GM18951 (cell line): ENCODE measurements around the gene IPO4.

Experiments
- POLR2A ChIP-seq: IDR thresholded peaks from 4 replicates; pipeline ENCODE4 v1.6.1; 2011; ENCODE audit warnings: mild to moderate bottlenecking; ENCODE audit not compliant: insufficient read length, insufficient read depth; ENCODE audit errors: extremely low read depth
- in situ Hi-C: fragments of 300-500 bp; cut with MboI; formaldehyde crosslinking; loops from one replicate; pipeline ENCODE4 v1.12.0; 2022; ENCODE audit warnings: low sequenced_read_pairs, mixed read lengths, inconsistent platforms; ENCODE audit not compliant: unreplicated experiment

IPO4 gene

DNA sequence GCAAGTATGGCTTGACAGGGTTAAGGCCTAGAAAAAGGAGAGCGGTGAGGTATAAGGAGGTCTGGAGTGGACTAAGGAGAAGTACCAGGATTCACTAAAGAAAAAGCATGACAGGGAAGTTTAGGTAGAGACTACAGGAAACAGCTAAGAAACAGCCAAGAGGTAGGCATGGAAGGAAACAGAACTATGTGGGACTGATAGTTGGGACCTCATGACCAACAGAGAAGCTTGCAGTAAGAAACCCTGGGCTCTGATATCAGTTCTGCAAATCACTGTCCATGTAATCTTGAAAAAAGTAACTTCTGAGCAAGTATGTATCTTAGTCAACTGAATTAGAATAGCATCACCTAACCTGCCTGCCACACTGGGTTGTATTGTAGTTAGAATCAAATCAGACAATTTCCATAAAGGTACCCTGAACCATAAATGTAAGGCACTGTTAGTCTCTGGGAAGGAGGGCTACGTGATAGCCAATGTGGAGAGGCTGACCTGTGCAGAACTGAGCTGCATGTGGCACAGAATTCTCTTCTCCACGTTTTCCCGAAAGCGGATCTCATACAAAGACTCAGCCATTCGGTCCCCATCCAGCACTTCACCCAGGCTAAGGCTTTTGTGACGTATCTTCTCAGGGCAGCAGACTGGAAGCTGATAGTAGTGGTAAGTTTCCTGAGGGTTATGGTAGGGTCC lies 5.7 kb upstream of the IPO4 start:
- no peak for TF ChIP-seq POLR2A

DNA sequence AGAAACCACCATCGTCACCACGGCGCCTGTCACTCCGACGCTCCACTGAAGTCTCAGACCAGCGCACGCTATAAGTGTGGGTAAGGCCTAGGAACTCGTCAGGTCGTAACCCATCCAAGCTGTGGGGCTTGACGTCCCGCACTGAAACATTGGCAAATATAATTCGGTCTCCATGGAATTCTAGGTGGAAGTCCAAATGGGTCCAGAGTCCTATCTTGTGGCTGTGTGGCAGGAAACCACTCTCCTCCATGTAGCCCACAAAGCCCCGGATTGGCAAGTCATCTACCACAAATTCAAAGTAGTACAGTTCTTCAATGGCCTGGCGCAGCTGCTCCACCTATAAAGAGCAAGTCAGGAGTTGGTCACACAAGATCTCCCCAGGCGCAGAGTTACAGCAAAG lies 4.3 kb upstream of the IPO4 start:
- no peak for TF ChIP-seq POLR2A
- in situ Hi-C loops: no loop called here

More for the DNA sequence above, 5.7 kb upstream of the IPO4 start:
- in situ Hi-C loops: no loop called here

DNA sequence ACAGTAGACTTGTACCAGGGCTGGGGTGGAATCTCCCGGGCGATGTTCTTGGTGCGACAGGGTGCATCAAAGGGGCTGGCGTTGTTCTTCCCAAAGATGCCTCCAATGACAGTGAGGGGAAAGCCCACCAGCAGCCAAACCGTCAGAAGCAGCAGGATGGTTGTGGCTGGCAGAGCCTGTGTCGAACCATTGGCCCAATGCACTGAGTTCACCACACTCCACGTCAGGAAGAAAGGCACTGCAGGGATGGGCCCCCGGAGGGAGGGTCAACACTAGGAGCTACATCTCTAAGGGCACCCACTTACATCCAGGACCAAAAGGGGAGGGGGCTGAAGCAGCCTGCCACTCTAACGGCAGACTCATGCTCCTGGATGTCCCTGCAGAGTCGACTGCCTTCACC lies 1.8 kb upstream of the IPO4 start:
- no peak for TF ChIP-seq POLR2A
- in situ Hi-C loops: no loop called here

DNA sequence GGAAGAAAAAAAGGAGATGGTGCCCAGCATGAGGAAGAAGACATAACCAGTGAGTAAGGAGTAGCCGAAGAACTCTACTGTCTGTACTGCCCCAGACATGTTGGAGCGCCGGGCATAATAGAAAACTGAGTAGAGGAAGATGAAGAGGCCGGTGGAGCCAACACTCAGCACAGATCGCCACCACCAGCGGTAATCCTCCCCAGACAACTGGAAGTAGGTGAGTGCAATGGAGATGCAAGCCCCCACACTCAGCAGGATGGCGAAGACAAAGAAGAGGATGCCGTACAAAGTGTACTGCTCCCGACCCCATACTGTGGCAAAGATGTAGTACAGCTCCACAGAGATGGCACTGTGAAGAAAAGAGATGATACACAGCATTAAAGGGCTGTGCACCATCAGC lies 844 bp upstream of the IPO4 start:
- in situ Hi-C loops: no loop called here
- TF ChIP-seq POLR2A: no peak

DNA sequence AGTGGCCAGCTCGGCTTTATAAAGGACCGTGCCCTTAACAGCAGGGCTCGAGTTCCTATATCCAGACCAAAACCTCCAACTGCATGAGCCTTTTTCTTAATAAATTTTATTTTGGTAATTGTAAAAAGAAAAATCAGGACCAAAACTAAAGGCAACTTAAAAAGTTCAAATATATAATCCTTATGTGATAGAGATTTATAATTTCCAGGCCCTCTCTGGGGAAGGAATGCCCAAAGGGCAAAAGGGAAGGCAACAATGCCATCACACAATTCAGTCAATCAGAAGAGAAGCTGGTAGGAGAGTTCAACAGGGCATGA lies 401 bp upstream of the IPO4 start:
- in situ Hi-C loops: no loop called here

DNA sequence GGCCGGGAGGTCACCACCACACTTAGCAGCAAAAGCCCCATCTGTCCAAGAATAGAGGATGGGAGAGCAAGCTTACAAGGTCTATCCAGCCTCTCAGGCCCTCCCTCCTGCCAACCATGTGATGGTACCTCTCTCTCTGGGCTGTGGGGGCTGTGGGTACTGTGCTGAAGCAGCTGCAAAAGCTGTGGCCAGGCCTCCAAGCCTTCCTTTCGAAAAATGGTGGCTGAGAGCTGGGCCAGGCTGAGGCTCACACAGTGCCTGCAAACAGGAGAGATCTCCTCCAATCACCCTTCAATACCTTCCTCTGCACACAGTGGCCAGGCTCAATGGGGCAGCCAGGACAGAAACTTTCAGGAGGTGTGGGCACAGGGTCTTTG lies 1.1 kb downstream of the IPO4 start:
- in situ Hi-C loops: no loop called here
- TF ChIP-seq POLR2A: no peak

More for the DNA sequence above, 401 bp upstream of the IPO4 start:
- TF ChIP-seq POLR2A: no peak

DNA sequence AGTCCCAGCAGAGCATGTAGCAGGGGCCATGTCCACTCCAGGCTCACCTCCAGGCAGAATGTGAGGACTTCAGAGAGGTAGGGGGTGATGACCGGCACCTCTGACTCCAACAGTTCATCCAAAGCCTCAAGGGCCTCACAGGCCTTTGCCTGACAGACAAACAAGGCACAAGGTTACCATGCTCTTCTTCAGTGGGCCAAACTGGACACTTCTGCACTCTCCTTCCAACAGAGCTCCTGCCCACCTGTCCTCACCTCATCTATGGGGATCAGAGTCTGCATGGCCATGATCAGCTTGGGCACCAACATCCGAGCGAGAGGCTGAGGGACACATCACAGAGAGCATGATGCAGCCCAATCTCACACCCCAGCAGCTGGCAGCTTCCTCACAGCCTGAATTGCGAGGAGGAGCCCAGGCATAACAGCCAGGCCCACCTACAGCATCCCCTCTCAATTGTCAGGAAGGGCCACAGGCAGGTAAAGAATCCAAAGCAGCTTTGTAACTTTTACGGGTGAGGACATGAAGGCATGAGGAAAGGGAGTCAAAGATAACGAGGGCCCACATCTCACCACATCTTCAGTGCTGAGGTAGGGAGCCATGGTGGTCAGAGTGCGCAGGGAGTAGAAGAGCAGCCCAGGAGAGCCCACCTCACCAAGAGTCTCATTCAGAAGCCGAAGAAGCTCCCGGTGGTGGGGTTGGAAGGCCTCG lies 1.6 kb downstream of the IPO4 start:
- in situ Hi-C loops: no loop called here
- TF ChIP-seq POLR2A: no peak

DNA sequence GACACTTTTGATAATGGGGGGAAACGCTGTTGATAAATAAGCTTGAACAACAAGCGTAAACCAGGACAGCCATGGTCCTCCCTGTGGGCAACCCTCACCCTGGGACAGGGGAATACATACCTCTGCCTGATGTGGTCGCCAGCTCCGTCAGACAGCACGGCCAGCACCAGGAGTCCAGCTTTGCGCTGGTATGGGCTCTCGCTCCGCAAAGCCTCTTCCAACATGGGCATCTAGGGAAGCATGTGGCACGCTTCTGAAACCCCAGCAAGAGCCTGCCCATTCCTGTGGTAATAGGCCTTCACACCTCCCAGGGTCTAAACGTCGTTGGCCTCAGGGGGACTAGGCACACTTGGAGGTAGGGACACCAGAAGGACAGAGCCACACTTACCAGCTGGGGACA lies 2.9 kb downstream of the IPO4 start:
- TF ChIP-seq POLR2A: no peak
- in situ Hi-C loops: no loop called here

DNA sequence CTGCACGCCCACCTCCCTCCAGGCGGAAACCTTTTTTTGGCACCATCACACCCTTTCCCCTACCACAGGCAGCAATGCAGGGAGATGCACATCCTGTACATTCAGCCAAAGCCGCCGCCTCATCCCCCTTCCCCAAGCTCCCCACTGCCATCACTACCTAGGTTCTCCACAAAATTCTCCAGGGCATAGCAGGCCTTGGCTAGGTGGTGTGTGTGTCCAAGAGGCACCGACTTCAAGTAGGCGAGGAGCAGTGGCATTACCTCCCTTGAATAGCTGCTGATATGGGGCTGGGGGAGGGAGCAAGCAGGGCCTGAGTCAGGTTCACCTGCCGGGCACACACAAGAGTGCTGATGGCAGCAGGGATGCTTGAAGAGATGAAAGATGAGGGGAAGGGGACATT lies 3.6 kb downstream of the IPO4 start:
- in situ Hi-C loops: no loop called here
- TF ChIP-seq POLR2A: no peak

DNA sequence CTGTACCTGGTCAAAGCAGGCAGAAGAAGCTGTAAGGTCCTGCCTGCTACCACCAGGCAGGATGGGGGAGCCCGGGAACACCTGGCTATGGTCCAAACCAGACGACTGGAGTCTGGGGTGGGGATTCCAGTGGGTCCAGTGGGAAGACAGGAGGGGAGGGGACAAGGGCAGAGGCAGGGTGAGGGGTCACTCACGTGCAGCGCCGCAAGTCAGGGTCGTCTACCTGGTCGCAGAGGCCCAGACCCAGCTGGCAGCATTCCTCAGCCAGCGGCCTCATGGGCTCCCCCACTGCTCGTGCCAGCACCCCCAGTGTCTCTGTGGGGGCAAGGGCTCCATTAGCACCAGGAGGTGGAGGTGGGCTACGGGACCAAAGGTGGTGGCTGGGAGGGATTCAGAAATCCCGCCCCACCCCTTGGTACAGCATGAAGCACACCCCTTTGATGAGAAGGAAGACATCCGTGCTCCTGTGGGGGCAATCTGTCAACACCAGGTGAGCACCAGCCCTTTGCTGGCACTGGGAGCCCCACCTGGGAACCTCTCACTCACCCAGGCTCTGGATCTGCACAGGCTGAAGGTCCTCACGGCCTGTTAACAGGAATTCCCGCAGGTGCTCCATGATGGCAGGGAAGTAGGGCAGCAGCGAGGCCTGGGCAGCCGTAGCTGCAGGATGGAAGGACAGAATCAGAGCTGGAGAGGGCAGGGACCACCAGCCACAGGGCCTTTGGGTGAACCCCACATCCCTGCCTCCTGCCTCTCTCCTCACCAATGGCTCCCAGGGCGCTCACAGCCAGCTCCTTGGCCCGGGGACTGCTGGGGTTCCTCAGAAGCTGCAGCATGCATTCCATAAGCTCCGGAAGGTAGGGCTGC lies 4.3 kb downstream of the IPO4 start:
- in situ Hi-C loops: no loop called here
- no peak for TF ChIP-seq POLR2A

DNA sequence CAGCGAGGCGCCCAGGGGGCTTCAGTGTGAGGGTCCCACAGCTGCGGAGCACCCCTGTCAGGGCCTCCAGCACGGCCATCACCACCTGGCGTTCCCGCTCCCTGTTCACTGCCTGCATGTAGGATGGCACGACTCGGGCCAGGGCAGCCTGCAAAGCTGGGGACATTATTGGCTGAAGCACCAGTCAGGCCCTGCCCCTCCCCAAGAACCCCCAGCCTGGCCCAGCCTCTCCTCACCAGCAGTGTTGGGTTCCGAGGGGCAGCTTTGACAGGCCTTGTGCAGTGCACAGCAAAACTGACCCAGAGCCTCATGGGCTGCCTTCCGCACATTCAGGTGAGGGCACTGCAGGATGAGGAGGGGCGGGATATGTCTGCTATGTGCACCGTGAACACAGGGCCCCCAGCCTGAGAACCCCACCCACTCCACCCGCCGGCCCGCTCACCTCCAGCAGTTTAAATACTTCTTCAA lies 5.6 kb downstream of the IPO4 start:
- TF ChIP-seq POLR2A: no peak
- in situ Hi-C loops: no loop called here

DNA sequence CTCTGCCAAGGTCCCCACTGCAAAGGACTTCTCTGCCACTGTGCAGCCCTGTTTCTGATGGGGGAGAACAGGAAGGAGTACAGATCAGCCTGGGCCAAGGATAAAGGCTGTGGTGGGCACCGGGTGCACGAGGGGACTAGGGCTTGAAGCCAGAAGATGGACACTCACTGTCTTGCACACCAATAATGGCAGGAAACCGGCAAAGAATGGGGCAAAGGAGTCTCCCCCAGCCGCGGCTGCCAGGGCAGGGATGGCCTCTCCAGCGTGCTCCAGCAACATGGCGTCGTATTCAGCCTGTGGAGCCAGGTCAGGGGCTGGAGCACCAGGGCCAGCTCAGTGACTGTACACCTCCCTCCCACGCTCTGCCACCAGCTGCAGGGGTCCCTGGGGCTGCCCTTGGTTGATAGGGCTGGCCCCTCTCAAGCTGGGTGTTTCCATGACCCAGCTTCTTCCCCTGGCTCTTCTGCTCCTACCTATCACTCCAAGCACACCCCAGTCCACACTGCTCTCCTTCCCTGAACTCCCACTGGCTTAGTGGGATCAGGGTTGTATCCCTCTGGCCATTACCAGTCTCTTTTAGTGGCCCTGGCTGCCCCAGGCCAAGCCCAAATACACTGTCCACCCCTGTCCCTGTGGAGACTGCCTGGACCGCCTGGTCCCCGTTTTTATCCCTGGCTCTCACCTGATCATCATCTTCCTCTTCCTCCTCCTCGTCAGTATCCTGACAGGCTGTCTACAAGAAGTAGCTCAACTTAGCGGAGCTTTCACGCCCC lies 6.3 kb downstream of the IPO4 start:
- TF ChIP-seq POLR2A: no peak
- in situ Hi-C loops: no loop called here
